IPS-18a (cell line): ENCODE measurements around the gene TCHH.

Experiments
- H3K27ac ChIP-seq: one replicate; pipeline ENCODE4 v1.5.1; 2013; ENCODE audit warnings: low read length
- H3K27me3 ChIP-seq: one replicate; pipeline ENCODE4 v1.6.1; 2013; ENCODE audit warnings: mild to moderate bottlenecking, low read length; ENCODE audit not compliant: control insufficient read depth, insufficient read depth
- H3K36me3 ChIP-seq: one replicate; pipeline ENCODE4 v1.6.1; 2013; ENCODE audit warnings: low read depth, low read length; ENCODE audit not compliant: control insufficient read depth
- H3K4me1 ChIP-seq: one replicate; pipeline ENCODE4 v1.6.1; 2013; ENCODE audit warnings: low read depth, low read length; ENCODE audit not compliant: control insufficient read depth
- H3K4me3 ChIP-seq: one replicate; pipeline ENCODE4 v1.5.1; 2013; ENCODE audit warnings: low read length
- H3K9ac ChIP-seq: one replicate; pipeline ENCODE4 v1.6.1; 2013; ENCODE audit warnings: mild to moderate bottlenecking, low read length, moderate library complexity
- H3K9me3 ChIP-seq: one replicate; pipeline ENCODE4 v1.6.1; 2013; ENCODE audit warnings: low read depth, low read length; ENCODE audit not compliant: control insufficient read depth

Gene TCHH

GRCh38 chr1:152110365-152110859, 4.8 kb downstream of the TCHH start:
- Histone ChIP-seq H3K9me3 (peaks cover 28% of the 10 kb centered on the region), H3K9ac (no peak overlapping the region), H3K36me3 (no peaks in the 10 kb centered on the region), H3K4me1 (no peaks in the 10 kb centered on the region), H3K27ac (no peak overlapping the region), H3K4me3 (no peak overlapping the region), H3K27me3 (peaks cover 73% of the 10 kb centered on the region)

GRCh38 chr1:152109998-152110294, 5.3 kb downstream of the TCHH start:
- Histone ChIP-seq H3K9ac (no peak overlapping the region), H3K36me3 (no peaks in the 10 kb centered on the region), H3K9me3 (peaks cover 24% of the 10 kb centered on the region), H3K27ac (no peak overlapping the region), H3K4me1 (no peaks in the 10 kb centered on the region), H3K27me3 (peaks cover 73% of the 10 kb centered on the region), H3K4me3 (no peak overlapping the region)

GRCh38 chr1:152109231-152109997, 5.8 kb downstream of the TCHH start:
- Histone ChIP-seq H3K27ac (no peak overlapping the region), H3K27me3 (peaks cover 73% of the 10 kb centered on the region), H3K9me3 (peaks cover 18% of the 10 kb centered on the region), H3K4me3 (no peak overlapping the region), H3K4me1 (no peaks in the 10 kb centered on the region), H3K9ac (no peak overlapping the region), H3K36me3 (no peaks in the 10 kb centered on the region)

- Histone ChIP-seq H3K27me3 (peaks cover 73% of the 10 kb centered on the region), H3K4me3 (no peak overlapping the region)
Measured at GRCh38 chr1:152108882-152109222, 6.4 kb downstream of the TCHH start.

GRCh38 chr1:152107984-152108881, 7.0 kb downstream of the TCHH start:
- Histone ChIP-seq H3K4me3 (no peak overlapping the region), H3K4me1 (no peaks in the 10 kb centered on the region), H3K9ac (no peak overlapping the region), H3K27ac (no peak overlapping the region), H3K27me3 (peaks cover 67% of the 10 kb centered on the region), H3K36me3 (no peaks in the 10 kb centered on the region), H3K9me3 (peaks cover 11% of the 10 kb centered on the region)

More at GRCh38 chr1:152108882-152109222, 6.4 kb downstream of the TCHH start:
- Histone ChIP-seq H3K4me1 (no peaks in the 10 kb centered on the region), H3K36me3 (no peaks in the 10 kb centered on the region), H3K27ac (no peak overlapping the region), H3K9ac (no peak overlapping the region), H3K9me3 (peaks cover 15% of the 10 kb centered on the region)

- Histone ChIP-seq H3K4me1 (no peaks in the 10 kb centered on the region), H3K27ac (no peak overlapping the region), H3K9me3 (peaks cover 2% of the 10 kb centered on the region), H3K9ac (no peak overlapping the region), H3K36me3 (no peaks in the 10 kb centered on the region), H3K4me3 (no peak overlapping the region), H3K27me3 (peaks cover 57% of the 10 kb centered on the region)
Measured at GRCh38 chr1:152107031-152107983, 7.9 kb downstream of the TCHH start.

GRCh38 chr1:152104854-152105253, 10.4 kb downstream of the TCHH start:
- no peaks in the 10 kb centered on the region for H3K4me1 ChIP-seq
- H3K9me3 ChIP-seq: peaks cover 14% of the 10 kb centered on the region
- peaks cover 33% of the 10 kb centered on the region for H3K27me3 ChIP-seq
- no peaks in the 10 kb centered on the region for H3K36me3 ChIP-seq
- no peak overlapping the region for H3K4me3 ChIP-seq
- no peak overlapping the region for H3K9ac ChIP-seq
- no peak overlapping the region for H3K27ac ChIP-seq

- Histone ChIP-seq H3K4me1 (no peaks in the 10 kb centered on the region), H3K27me3 (no peaks in the 10 kb centered on the region)
Measured at GRCh38 chr1:152096931-152097330, 18.3 kb downstream of the TCHH start.

GRCh38 chr1:152089014-152089674, 26.1 kb downstream of the TCHH start, which contains the start of gene TCHHL1:
Gene TCHHL1 (minus strand): TSS chr1:152089064. CDS start chr1:152088143, 921 bp downstream.
- Histone ChIP-seq H3K27ac (no peak within 1 kb of the TSS), H3K4me1 (no peaks in the 10 kb centered on the region), H3K27me3 (no peaks in the 10 kb centered on the region), H3K36me3 (no peaks in the 10 kb centered on the region), H3K9me3 (peaks cover 48% of the 10 kb centered on the region), H3K9ac (no peak within 1 kb of the TSS), H3K4me3 (no peak within 1 kb of the TSS)

More at GRCh38 chr1:152096931-152097330, 18.3 kb downstream of the TCHH start:
- Histone ChIP-seq H3K9me3 (peaks cover 54% of the 10 kb centered on the region), H3K36me3 (no peaks in the 10 kb centered on the region), H3K27ac (no peak overlapping the region), H3K9ac (no peak overlapping the region), H3K4me3 (no peak overlapping the region)

- no peak overlapping the region for H3K4me3 ChIP-seq
- peaks cover 52% of the 10 kb centered on the region for H3K9me3 ChIP-seq
- H3K4me1 ChIP-seq: no peaks in the 10 kb centered on the region
- no peaks in the 10 kb centered on the region for H3K27me3 ChIP-seq
- H3K27ac ChIP-seq: no peak overlapping the region
- no peak overlapping the region for H3K9ac ChIP-seq
- no peaks in the 10 kb centered on the region for H3K36me3 ChIP-seq
Measured at GRCh38 chr1:152086760-152087159, 28.5 kb downstream of the TCHH start.
